ENCODE data around the gene BSN. TPM values are rescaled to one million over a fixed set of nuclear protein-coding genes. Genes with fewer than 3 reads are reported as not detected.

BSN gene
- polyA plus RNA-seq, 4 donors = under 0.01 to 0.69 (median 0.64) TPM; not detected in 1

DNA sequence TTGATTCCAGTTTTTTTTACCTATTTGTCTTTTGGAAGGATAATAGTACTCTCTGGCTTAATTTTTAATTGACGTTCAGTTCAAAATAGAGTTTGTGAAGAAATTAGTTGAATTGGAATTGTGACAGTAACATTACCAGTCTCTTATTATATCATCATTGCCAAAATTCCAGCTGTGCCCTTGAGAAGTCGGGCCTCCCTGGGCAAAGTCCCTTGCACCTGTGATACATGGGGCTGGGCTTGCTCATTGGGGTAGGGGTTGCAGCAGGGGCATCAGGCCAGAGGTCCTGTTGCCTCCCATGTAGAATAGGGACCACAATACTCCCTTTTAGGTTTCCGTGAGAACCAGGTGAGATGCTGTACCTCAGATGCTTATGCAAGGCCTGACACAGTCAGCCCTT, 92.0 kb downstream of the BSN start:
- Histone ChIP-seq H3K9me3 (ENCODE audit: control insufficient read depth in 2 of 2, insufficient read depth in 1 of 2, low read depth in 1 of 2, low read length in 1 of 2) (no peaks in the 10 kb centered on the region), H3K36me3 (ENCODE audit: control insufficient read depth in 3 of 3, insufficient read depth in 2 of 3, low read depth in 1 of 3, low read length in 3 of 3) (no peaks in the 10 kb centered on the region), H3K27ac (ENCODE audit: low read depth in 1 of 3, low read length in 2 of 3) (no peak overlapping the region), H3K4me1 (ENCODE audit: control insufficient read depth in 3 of 3, insufficient read depth in 2 of 3, low read depth in 1 of 3, low read length in 2 of 3) (no peaks in the 10 kb centered on the region), H3K27me3 (ENCODE audit: control insufficient read depth in 3 of 3, insufficient read depth in 3 of 3, low read length in 3 of 3) (no peaks in the 10 kb centered on the region), H3K4me3 (ENCODE audit: low read depth in 1 of 3, low read length in 3 of 3) (no peak overlapping the region)
- FAIRE-seq = no peak
- no peak for DNase-seq
- WGBS, 3 donors = 55 to 78% (median 63%) methylated on average over 3 of the region's 3 CpGs

DNA sequence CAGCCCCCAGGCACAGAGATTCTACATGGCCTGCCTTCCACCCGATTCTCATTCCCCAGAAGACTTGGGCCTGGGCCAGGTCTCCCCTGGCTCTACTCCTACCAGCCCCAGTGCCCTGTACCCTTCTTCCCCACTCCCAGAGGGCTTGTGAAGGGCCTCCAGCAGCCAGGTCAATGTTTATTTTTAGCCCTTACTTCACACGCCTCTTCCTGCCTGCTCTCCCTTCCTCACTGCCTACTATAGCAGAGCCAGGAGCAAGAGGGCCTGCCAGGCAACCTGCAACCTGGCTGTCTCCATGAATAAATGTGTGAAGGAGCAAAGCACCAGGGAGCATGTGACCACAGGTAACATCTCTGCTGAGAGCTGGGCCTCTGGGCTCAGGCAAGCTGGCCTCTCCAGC, 93.5 kb downstream of the BSN start:
- H3K4me3 ChIP-seq (ENCODE audit: low read depth in 1 of 3, low read length in 3 of 3) = no peak overlapping the region
- no peaks in the 10 kb centered on the region for H3K27me3 ChIP-seq (ENCODE audit: control insufficient read depth in 3 of 3, insufficient read depth in 3 of 3, low read length in 3 of 3)
- no peak for FAIRE-seq
- H3K36me3 ChIP-seq (ENCODE audit: control insufficient read depth in 3 of 3, insufficient read depth in 2 of 3, low read depth in 1 of 3, low read length in 3 of 3) = no peaks in the 10 kb centered on the region
- no peaks in the 10 kb centered on the region for H3K9me3 ChIP-seq (ENCODE audit: control insufficient read depth in 2 of 2, insufficient read depth in 1 of 2, low read depth in 1 of 2, low read length in 1 of 2)
- 55 to 88% (median 59%) methylated on average over 2 of the region's 2 CpGs for WGBS, 3 donors
- H3K4me1 ChIP-seq (ENCODE audit: control insufficient read depth in 3 of 3, insufficient read depth in 2 of 3, low read depth in 1 of 3, low read length in 2 of 3) = no peaks in the 10 kb centered on the region
- H3K27ac ChIP-seq (ENCODE audit: low read depth in 1 of 3, low read length in 2 of 3) = no peak overlapping the region
- no peak for DNase-seq

DNA sequence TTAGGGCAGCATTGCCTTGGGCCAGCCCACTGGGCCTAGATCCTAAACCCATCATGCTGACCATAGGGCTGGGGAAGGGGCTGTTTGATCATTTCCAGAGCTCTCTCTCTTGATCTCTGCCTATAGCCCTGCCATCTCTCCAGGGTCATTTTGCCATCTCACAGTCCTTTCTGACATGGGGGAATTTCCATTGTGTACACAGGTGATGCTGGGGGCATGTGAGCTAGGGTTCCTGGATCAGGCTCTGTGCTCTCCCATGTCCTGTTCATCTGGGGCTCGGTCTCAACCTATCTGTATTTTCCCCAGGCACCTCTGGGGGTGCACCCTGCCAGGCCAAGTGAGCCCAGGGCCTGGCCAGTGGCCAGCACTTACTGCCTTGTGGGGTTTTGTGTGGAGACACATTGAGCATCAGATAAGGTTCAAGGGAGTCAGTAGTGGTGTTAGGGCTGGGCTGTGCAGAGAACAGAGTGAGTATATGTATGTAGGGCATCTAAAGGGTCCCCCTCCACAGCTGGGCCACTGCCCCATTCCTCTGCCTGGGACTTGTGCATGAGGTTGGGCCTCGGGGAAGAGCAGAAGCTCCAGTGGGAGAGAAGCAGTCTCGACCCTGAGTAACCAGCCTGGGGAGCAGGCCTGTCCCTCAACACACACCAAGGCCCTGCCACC, 94.2 kb downstream of the BSN start:
- Histone ChIP-seq H3K27ac (ENCODE audit: low read depth in 1 of 3, low read length in 2 of 3) (no peak overlapping the region), H3K27me3 (ENCODE audit: control insufficient read depth in 3 of 3, insufficient read depth in 3 of 3, low read length in 3 of 3) (no peaks in the 10 kb centered on the region), H3K9me3 (ENCODE audit: control insufficient read depth in 2 of 2, insufficient read depth in 1 of 2, low read depth in 1 of 2, low read length in 1 of 2) (no peaks in the 10 kb centered on the region), H3K36me3 (ENCODE audit: control insufficient read depth in 3 of 3, insufficient read depth in 2 of 3, low read depth in 1 of 3, low read length in 3 of 3) (no peaks in the 10 kb centered on the region), H3K4me3 (ENCODE audit: low read depth in 1 of 3, low read length in 3 of 3) (no peak overlapping the region), H3K4me1 (ENCODE audit: control insufficient read depth in 3 of 3, insufficient read depth in 2 of 3, low read depth in 1 of 3, low read length in 2 of 3) (no peaks in the 10 kb centered on the region)
- DNase-seq (no peak), FAIRE-seq (no peak)
- WGBS, 3 donors = 61 to 78% (median 76%) methylated on average over 3 of the region's 3 CpGs

- no peak for DNase-seq
- H3K27me3 ChIP-seq (ENCODE audit: control insufficient read depth in 3 of 3, insufficient read depth in 3 of 3, low read length in 3 of 3) = no peaks in the 10 kb centered on the region
- no peaks in the 10 kb centered on the region for H3K4me1 ChIP-seq (ENCODE audit: control insufficient read depth in 3 of 3, insufficient read depth in 2 of 3, low read depth in 1 of 3, low read length in 2 of 3)
- no peaks in the 10 kb centered on the region for H3K36me3 ChIP-seq (ENCODE audit: control insufficient read depth in 3 of 3, insufficient read depth in 2 of 3, low read depth in 1 of 3, low read length in 3 of 3)
- no peaks in the 10 kb centered on the region for H3K9me3 ChIP-seq (ENCODE audit: control insufficient read depth in 2 of 2, insufficient read depth in 1 of 2, low read depth in 1 of 2, low read length in 1 of 2)
- H3K27ac ChIP-seq (ENCODE audit: low read depth in 1 of 3, low read length in 2 of 3) = no peak overlapping the region
- 93 to 100% (median 95%) methylated on average over 1 of the region's 1 CpG for WGBS, 3 donors
- H3K4me3 ChIP-seq (ENCODE audit: low read depth in 1 of 3, low read length in 3 of 3) = no peak overlapping the region
- FAIRE-seq = no peak
These were observed 95.3 kb downstream of the BSN start for GRCh38 chr3:49649576-49649975.

DNA sequence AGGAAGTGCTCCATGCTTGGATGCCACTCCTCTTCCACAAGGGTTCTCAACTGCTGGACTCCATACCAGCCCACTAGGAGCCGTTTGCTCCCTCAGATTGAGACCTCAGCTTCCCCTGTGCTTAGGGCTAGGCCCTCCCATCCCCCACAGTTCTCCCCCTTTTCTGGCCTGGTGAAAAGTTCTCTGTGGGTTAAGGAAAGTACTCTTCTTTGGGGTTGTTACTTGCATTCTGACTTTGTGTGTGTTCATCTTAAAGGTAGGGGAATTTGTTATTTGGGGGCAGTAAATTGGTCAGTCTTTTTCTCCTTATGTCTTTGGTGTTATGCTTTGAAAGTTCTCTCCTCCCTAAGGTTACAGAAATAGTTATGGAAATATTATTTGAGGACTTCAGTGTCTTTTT, 95.9 kb downstream of the BSN start:
- Histone ChIP-seq H3K9me3 (ENCODE audit: control insufficient read depth in 2 of 2, insufficient read depth in 1 of 2, low read depth in 1 of 2, low read length in 1 of 2) (no peaks in the 10 kb centered on the region), H3K4me1 (ENCODE audit: control insufficient read depth in 3 of 3, insufficient read depth in 2 of 3, low read depth in 1 of 3, low read length in 2 of 3) (no peaks in the 10 kb centered on the region), H3K27me3 (ENCODE audit: control insufficient read depth in 3 of 3, insufficient read depth in 3 of 3, low read length in 3 of 3) (no peaks in the 10 kb centered on the region), H3K27ac (ENCODE audit: low read depth in 1 of 3, low read length in 2 of 3) (no peak overlapping the region), H3K36me3 (ENCODE audit: control insufficient read depth in 3 of 3, insufficient read depth in 2 of 3, low read depth in 1 of 3, low read length in 3 of 3) (no peaks in the 10 kb centered on the region), H3K4me3 (ENCODE audit: low read depth in 1 of 3, low read length in 3 of 3) (no peak overlapping the region)
- no peak for DNase-seq
- whole genome bisulfite sequencing, 3 donors = 53 to 69% (median 67%) methylated on average over 1 of the region's 1 CpG
- FAIRE-seq = no peak

- Histone ChIP-seq H3K4me1 (ENCODE audit: control insufficient read depth in 3 of 3, insufficient read depth in 2 of 3, low read depth in 1 of 3, low read length in 2 of 3) (no peaks in the 10 kb centered on the region), H3K27me3 (ENCODE audit: control insufficient read depth in 3 of 3, insufficient read depth in 3 of 3, low read length in 3 of 3) (no peaks in the 10 kb centered on the region), H3K9me3 (ENCODE audit: control insufficient read depth in 2 of 2, insufficient read depth in 1 of 2, low read depth in 1 of 2, low read length in 1 of 2) (no peaks in the 10 kb centered on the region), H3K27ac (ENCODE audit: low read depth in 1 of 3, low read length in 2 of 3) (no peak overlapping the region), H3K4me3 (ENCODE audit: low read depth in 1 of 3, low read length in 3 of 3) (no peak overlapping the region), H3K36me3 (ENCODE audit: control insufficient read depth in 3 of 3, insufficient read depth in 2 of 3, low read depth in 1 of 3, low read length in 3 of 3) (no peaks in the 10 kb centered on the region)
- WGBS, 3 donors = 68 to 79% (median 72%) methylated on average over 8 of the region's 8 CpGs
- no peak for DNase-seq
- FAIRE-seq = no peak
These were observed 96.4 kb downstream of the BSN start for GRCh38 chr3:49650637-49651036.

GRCh38 chr3:49652218-49652902, 98.1 kb downstream of the BSN start:
- 89 to 91% (median 90%) methylated on average over 32 to 36 of the region's 36 CpGs for WGBS, 3 donors
- H3K9me3 ChIP-seq (ENCODE audit: control insufficient read depth in 2 of 2, insufficient read depth in 1 of 2, low read depth in 1 of 2, low read length in 1 of 2) = no peaks in the 10 kb centered on the region
- FAIRE-seq (no peak), DNase-seq (no peak)
- H3K36me3 ChIP-seq (ENCODE audit: control insufficient read depth in 3 of 3, insufficient read depth in 2 of 3, low read depth in 1 of 3, low read length in 3 of 3) = no peaks in the 10 kb centered on the region
- no peak overlapping the region for H3K27ac ChIP-seq (ENCODE audit: low read depth in 1 of 3, low read length in 2 of 3)
- no peak overlapping the region for H3K4me3 ChIP-seq (ENCODE audit: low read depth in 1 of 3, low read length in 3 of 3)
- no peaks in the 10 kb centered on the region for H3K4me1 ChIP-seq (ENCODE audit: control insufficient read depth in 3 of 3, insufficient read depth in 2 of 3, low read depth in 1 of 3, low read length in 2 of 3)
- no peaks in the 10 kb centered on the region for H3K27me3 ChIP-seq (ENCODE audit: control insufficient read depth in 3 of 3, insufficient read depth in 3 of 3, low read length in 3 of 3)

GRCh38 chr3:49652903-49653415, 98.7 kb downstream of the BSN start:
- DNase-seq = no peak
- no peaks in the 10 kb centered on the region for H3K27me3 ChIP-seq (ENCODE audit: control insufficient read depth in 3 of 3, insufficient read depth in 3 of 3, low read length in 3 of 3)
- H3K36me3 ChIP-seq (ENCODE audit: control insufficient read depth in 3 of 3, insufficient read depth in 2 of 3, low read depth in 1 of 3, low read length in 3 of 3) = no peaks in the 10 kb centered on the region
- WGBS, 3 donors = 85 to 86% (median 86%) methylated on average over 21 of the region's 21 CpGs
- H3K4me3 ChIP-seq (ENCODE audit: low read depth in 1 of 3, low read length in 3 of 3) = no peak overlapping the region
- H3K4me1 ChIP-seq (ENCODE audit: control insufficient read depth in 3 of 3, insufficient read depth in 2 of 3, low read depth in 1 of 3, low read length in 2 of 3) = no peaks in the 10 kb centered on the region
- H3K27ac ChIP-seq (ENCODE audit: low read depth in 1 of 3, low read length in 2 of 3) = no peak overlapping the region
- FAIRE-seq = no peak
- no peaks in the 10 kb centered on the region for H3K9me3 ChIP-seq (ENCODE audit: control insufficient read depth in 2 of 2, insufficient read depth in 1 of 2, low read depth in 1 of 2, low read length in 1 of 2)
